HG03558 (cell line): ENCODE results near the gene FKBP2.

Experiments used
- ATAC-seq: cut with Tn5 transposase; IDR thresholded peaks from one replicate; pipeline ENCODE4 v1.9.1; 2021; ENCODE audit warnings: moderate number of reproducible peaks; ENCODE audit not compliant: unreplicated experiment; ENCODE audit errors: extremely low read depth

Gene FKBP2

GRCh38 chr11:64260147-64260708, 19.3 kb downstream of the FKBP2 start:
- ATAC-seq = no peak

GRCh38 chr11:64261556-64262080, 20.7 kb downstream of the FKBP2 start:
- ATAC-seq = no peak

DNA sequence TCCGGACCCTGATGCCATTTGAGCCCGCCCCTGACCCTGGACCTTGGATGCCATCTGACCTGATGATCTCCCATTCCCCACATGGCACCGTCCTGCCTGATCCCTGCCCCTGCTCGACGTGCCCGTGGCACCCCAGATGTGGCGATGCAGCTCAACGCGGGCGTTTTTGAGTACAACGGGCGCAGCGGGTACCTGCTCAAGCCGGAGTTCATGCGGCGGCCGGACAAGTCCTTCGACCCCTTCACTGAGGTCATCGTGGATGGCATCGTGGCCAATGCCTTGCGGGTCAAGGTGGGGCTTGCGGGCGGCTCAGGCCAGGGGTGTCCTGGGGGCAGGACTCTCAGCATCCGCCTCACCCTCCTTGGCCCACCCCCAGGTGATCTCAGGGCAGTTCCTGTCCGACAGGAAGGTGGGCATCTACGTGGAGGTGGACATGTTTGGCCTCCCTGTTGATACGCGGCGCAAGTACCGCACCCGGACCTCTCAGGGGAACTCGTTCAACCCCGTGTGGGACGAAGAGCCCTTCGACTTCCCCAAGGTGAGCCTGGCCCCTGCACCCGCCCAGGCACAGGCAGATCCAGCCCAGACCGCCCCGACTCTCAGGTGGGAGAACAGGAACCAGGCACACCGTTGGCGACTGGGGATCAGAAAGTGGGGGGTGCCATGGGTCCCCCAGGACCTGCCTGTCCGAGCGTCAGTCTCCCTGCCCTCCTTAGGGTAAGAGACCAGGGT, 21.5 kb downstream of the FKBP2 start:
- no peak for ATAC-seq

GRCh38 chr11:64263021-64263946, 22.4 kb downstream of the FKBP2 start:
- ATAC-seq = no peak

DNA sequence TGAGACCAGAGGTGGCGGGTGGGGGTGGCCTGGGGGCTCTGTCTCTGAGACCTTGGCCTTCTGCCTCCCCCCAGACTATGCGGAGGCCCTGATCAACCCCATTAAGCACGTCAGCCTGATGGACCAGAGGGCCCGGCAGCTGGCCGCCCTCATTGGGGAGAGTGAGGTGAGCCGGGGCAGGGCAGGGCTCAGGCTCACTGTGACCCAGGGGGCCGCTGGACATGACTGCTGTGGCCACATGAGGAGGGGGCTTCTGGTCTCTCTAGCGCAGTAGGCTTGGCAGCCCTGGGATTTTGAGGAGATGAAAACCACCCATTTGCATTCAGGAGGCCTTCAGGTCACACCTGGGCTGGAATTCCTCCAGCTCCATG, 23.0 kb downstream of the FKBP2 start:
- no peak for ATAC-seq

DNA sequence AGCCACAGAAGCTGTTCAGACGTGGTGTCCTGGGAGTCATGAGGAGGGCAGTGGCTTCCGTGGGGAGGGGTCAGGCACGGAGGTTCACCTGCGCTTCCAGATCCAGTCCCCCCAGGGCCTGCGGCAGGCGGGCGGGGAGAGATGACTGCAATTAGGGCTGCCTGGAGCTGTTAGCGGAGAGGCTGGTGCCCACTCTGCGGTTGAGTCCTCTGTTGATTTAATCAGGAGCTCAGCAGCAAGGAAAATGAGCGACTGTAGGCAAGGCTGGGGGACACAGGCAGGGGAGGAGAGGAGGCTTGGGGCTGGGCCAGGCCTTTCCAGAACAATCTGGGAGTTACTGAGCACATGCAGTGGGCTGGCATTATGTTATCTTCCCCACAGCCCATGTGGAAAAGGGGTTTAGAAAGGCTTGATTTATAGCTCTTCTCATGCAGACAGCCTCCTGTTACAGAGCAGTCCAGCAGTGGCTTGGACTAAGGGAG, 23.5 kb downstream of the FKBP2 start:
- no peak for ATAC-seq

- ATAC-seq = no peak
These were observed 24.6 kb downstream of the FKBP2 start for GRCh38 chr11:64265176-64266160.

DNA sequence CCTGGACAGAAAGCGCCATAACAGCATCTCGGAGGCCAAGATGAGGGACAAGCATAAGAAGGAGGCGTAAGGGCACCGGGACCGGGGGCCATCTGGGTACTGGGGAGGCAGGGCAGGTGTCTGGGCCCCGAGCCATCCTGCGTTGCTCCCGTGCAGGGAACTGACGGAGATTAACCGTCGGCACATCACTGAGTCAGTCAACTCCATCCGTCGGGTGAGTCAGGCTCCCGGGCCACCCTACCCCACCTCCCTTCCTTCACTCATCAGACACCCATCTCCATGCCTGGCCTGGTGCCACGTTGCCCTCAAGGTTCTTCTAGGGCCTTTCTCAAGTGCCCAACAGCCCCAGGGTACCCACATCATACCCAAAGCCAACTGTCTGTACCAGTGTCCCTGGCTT, 25.4 kb downstream of the FKBP2 start:
- ATAC-seq = no peak

- ATAC-seq = no peak
These were observed 26.5 kb downstream of the FKBP2 start for GRCh38 chr11:64267207-64267945.

DNA sequence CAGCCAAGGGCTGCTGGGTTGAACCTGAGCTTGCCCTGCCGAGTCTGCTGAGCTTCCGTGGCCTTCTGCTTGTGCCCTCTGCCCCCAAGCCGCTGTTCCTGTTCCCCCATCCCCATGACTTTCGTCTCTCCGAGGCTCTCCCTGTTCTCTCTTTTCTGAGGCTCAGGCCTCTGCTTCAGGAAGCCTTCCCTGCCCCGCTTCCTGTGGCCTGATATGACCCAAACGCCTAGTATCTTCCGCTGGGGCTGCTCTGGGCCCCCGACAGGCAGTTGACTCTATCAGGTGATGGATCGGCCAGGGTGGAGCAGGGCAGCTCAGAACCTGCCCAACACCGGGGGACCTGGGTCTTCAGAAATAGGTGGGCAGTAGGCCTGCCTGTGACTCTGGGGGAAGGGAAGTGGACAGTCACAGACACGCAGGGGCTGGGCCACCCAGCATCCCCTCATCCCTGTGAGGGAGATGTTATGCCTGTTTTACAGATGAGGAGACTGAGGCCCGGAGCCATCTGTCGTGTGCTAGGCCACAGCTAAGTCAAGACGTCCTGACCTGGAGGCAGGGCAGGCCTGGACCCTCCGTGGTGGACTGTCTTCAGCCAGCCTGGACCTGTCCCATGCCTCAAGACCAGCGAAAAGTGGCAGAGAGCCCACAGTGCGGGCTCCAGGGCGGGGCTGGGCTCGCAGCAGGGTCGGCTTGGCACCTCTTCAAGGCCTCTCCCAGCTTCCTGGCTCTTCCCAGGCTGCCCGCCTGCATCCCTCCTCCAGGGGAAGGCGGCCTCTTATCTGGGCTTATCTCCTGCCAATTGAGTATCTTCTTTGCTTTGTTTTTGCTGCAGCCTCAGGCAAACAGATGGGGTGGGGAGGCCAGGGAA, 27.4 kb downstream of the FKBP2 start:
- no peak for ATAC-seq

- peak; percentile 9 for ATAC-seq
These were observed 28.1 kb downstream of the FKBP2 start for GRCh38 chr11:64268893-64269539.

- ATAC-seq = peak; percentile 34
These were observed 28.8 kb downstream of the FKBP2 start for GRCh38 chr11:64269540-64270220.

GRCh38 chr11:64275031-64275800, 34.3 kb downstream of the FKBP2 start:
- no peak for ATAC-seq

- no peak for ATAC-seq
These were observed 34.9 kb downstream of the FKBP2 start for GRCh38 chr11:64275841-64276240.

GRCh38 chr11:64276653-64277431, 35.9 kb downstream of the FKBP2 start:
- no peak for ATAC-seq
